Bladder microvascular endothelial cell (primary cell): ENCODE data around the gene RAD54L. TPM values are rescaled to one million over a fixed set of nuclear protein-coding genes. Genes with fewer than 3 reads are reported as not detected.

ENCODE experiments used
- total RNA-seq: library from RNA; depleted of rRNA; stranded (reverse); fragments of >200 nt; gene quantifications from 2 replicates; pipeline ENCODE4 v1.2.3, GENCODE V29; 2014

Gene RAD54L
- total RNA-seq: 5.8 TPM in 2 replicates

GRCh38 chr1:46247436-46248121, at the start of gene RAD54L:
Gene RAD54L (plus strand): TSS chr1:46247763. CDS start chr1:46248406, 643 bp downstream.

GRCh38 chr1:46197964-46198811, 49.4 kb upstream of the RAD54L start, which contains the start of gene POMGNT1:
Gene POMGNT1 (minus strand): TSS chr1:46198434. CDS start chr1:46197821, 613 bp downstream.

GRCh38 chr1:46303038-46303871, 55.7 kb downstream of the RAD54L start, which contains the start of the genes LRRC41 and UQCRH:
Gene LRRC41 (minus strand): TSS chr1:46303616. CDS start chr1:46303322, 294 bp downstream.
Gene UQCRH (plus strand): TSS chr1:46303698. CDS start chr1:46303767, 69 bp downstream.

Other genes with a start within 250 kb of the RAD54L start
- gene PIK3R3, start 115.1 kb upstream of the RAD54L start, total RNA-seq: 9.4 and 13.3 TPM in 2 replicates
- 0.49 TPM in 1 of 2 replicates, not detected in the other for gene TSPAN1, start 72.7 kb upstream of the RAD54L start, total RNA-seq
- not detected in 2 replicates for gene P3R3URF, start 71.3 kb upstream of the RAD54L start, total RNA-seq
- 22.0 and 55.3 TPM in 2 replicates for gene POMGNT1, start 49.3 kb upstream of the RAD54L start, total RNA-seq
- gene LURAP1, start 44.4 kb upstream of the RAD54L start, total RNA-seq: 0.31 and 0.32 TPM in 2 replicates
- gene LRRC41, start 55.9 kb downstream of the RAD54L start, total RNA-seq: 37.1 and 62.9 TPM in 2 replicates
- 395 and 489 TPM in 2 replicates for gene UQCRH, start 55.9 kb downstream of the RAD54L start, total RNA-seq
- 8.9 and 23.1 TPM in 2 replicates for gene NSUN4, start 93.0 kb downstream of the RAD54L start, total RNA-seq
- gene FAAH, start 146.6 kb downstream of the RAD54L start, total RNA-seq: 0.32 and 1.2 TPM in 2 replicates
- not detected in 2 replicates for gene DMBX1, start 242.1 kb downstream of the RAD54L start, total RNA-seq